ENCODE data around the gene NDUFC1.

DNA sequence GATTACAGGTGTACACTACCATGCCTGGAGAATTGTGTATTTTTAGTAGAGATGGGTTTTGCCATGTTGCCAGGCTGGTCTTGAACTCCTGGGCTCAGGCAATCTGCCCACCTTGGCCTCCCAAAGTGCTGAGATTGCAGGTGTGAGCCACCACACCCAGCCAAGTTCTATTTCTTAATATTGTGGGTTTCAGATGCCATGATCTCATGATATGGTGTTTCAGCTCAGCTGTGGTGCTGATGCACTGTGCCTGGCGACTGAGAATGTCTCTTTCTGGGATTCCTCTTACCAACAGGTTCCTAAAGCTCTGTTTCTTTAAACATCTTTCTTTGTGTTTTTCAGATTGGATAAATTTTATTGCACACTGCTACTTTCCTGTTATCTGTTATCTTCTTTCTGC is 17.3 kb upstream of the NDUFC1 start:
- TF ChIP-seq, protein P1, sequence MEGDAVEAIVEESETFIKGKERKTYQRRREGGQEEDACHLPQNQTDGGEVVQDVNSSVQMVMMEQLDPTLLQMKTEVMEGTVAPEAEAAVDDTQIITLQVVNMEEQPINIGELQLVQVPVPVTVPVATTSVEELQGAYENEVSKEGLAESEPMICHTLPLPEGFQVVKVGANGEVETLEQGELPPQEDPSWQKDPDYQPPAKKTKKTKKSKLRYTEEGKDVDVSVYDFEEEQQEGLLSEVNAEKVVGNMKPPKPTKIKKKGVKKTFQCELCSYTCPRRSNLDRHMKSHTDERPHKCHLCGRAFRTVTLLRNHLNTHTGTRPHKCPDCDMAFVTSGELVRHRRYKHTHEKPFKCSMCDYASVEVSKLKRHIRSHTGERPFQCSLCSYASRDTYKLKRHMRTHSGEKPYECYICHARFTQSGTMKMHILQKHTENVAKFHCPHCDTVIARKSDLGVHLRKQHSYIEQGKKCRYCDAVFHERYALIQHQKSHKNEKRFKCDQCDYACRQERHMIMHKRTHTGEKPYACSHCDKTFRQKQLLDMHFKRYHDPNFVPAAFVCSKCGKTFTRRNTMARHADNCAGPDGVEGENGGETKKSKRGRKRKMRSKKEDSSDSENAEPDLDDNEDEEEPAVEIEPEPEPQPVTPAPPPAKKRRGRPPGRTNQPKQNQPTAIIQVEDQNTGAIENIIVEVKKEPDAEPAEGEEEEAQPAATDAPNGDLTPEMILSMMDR (IDR thresholded peaks at IDR 0.05; ENCODE audit: low read depth, low read length): no peak
- TF ChIP-seq POLR2A (IDR thresholded peaks at IDR 0.05; ENCODE audit: extremely low read depth, insufficient read length): no peak
